Tibial artery (tissue), 4 donors: ENCODE data around the gene AJM1.
A peak's percentile ranks its signal among the peaks of the same experiment; 100 is the strongest.
"Not testable (repeated sequence)": the region's sequence is repeated elsewhere in the genome, so short reads cannot be mapped to it uniquely, and the experiment has no call there.

Experiments used
- DNase-seq, 2 donors: peaks; one replicate each; pipeline ENCODE4 v3.0.0-alpha.2; 2019
- H3K27ac ChIP-seq, 2 donors: fragments of 200-600 bp; sonication (generic) in 1 of 2; 1 replicate in 1 of 2; 2 replicates in 1 of 2; pipeline ENCODE4 v1.5.1; 2018 to 2019; ENCODE audit warnings: mild to moderate bottlenecking in 1 of 2
- H3K27me3 ChIP-seq, 2 donors: fragments of 200-600 bp; sonication (generic) in 1 of 2; one replicate each; pipeline versions ENCODE4 v1.5.1 to v1.6.0; 2016 to 2019
- H3K36me3 ChIP-seq, 3 donors: fragments of 200-600 bp; sonication (generic) in 2 of 3; one replicate each; pipeline ENCODE4 v1.5.1; 2016 to 2019; ENCODE audit warnings: mild to moderate bottlenecking in 2 of 3
- H3K4me1 ChIP-seq, 4 donors: fragments of 200-600 bp; sonication (generic) in 2 of 4; 1 replicate in 3 of 4; 2 replicates in 1 of 4; pipeline ENCODE4 v1.5.1; 2016 to 2019
- H3K4me3 ChIP-seq, 2 donors: fragments of 200-600 bp; sonication (generic) in 1 of 2; 1 replicate in 1 of 2; 2 replicates in 1 of 2; pipeline ENCODE4 v1.5.1; 2018 to 2019; ENCODE audit warnings: mild to moderate bottlenecking in 2 of 2
- H3K9me3 ChIP-seq, 3 donors: fragments of 200-600 bp; sonication (generic) in 1 of 3; one replicate each; pipeline ENCODE4 v1.5.1; 2016 to 2019
- intact Hi-C: fragments of 100-400 bp; cut with DNase I; formaldehyde crosslinking; loops from one replicate; pipeline ENCODE4 v1.15.0; 2023; ENCODE audit warnings: low total_unique reads
- TF ChIP-seq, protein P1 (sequence below), 2 experiments: fragments of 200-600 bp in 1 of 2; fragments of 450-650 bp in 1 of 2; IDR thresholded peaks; one replicate each; pipeline ENCODE4 v1.5.1; 2017 to 2019; ENCODE audit warnings: antibody characterized with exemption in 2 of 2, mild to moderate bottlenecking in 1 of 2, moderate library complexity in 1 of 2

The AJM1 gene

DNA sequence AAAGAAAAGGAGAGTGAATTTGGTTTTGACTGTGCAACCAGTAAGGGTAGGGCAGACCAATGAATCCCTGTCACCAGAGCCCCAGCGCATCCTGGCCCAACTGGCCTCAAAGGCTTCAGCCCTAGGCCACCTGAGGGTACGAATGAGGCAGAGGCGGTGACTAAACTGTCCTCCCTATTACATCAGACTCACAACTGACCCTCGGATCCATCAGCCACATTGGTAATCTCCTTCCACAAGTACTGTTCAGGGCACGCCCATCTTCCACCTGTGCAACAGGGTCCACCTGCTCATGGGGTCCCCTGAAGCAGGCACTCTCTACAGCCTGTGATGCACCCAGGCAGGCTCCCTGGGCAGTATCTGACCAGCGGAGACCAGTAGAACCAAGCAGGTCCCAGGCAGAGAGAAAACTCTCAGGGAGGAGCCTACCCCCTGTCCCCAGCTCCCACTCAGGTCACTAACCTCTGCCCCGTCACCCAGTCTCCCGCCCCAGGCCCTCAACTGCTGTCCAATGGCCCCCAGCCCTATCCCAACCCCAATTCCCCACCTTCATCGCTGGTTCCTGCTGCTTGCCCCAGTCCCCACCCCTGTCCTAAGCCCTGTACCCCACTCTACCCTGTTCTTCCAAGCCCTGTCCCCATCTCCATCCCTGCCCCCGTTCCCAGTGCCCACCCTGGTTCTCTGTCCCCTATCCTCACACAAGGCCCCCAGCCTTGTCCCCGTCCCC lies 22.9 kb downstream of the AJM1 start:
- Histone ChIP-seq H3K27ac (peak overlapping the region; percentile 91 to 94), H3K27me3 (no peaks in the 10 kb centered on the region), H3K36me3 (peaks cover 20 to 37% (median 30%) of the 10 kb centered on the region in 3 donors), H3K4me3 (peak overlapping the region; percentile 90 to 97), H3K4me1 (peaks cover 0 to 32% (median 27%) of the 10 kb centered on the region in 4 donors), H3K9me3 (no peaks in the 10 kb centered on the region)
- DNase-seq, result no peak
- intact Hi-C loops, result no loop called here
- TF ChIP-seq, protein P1, sequence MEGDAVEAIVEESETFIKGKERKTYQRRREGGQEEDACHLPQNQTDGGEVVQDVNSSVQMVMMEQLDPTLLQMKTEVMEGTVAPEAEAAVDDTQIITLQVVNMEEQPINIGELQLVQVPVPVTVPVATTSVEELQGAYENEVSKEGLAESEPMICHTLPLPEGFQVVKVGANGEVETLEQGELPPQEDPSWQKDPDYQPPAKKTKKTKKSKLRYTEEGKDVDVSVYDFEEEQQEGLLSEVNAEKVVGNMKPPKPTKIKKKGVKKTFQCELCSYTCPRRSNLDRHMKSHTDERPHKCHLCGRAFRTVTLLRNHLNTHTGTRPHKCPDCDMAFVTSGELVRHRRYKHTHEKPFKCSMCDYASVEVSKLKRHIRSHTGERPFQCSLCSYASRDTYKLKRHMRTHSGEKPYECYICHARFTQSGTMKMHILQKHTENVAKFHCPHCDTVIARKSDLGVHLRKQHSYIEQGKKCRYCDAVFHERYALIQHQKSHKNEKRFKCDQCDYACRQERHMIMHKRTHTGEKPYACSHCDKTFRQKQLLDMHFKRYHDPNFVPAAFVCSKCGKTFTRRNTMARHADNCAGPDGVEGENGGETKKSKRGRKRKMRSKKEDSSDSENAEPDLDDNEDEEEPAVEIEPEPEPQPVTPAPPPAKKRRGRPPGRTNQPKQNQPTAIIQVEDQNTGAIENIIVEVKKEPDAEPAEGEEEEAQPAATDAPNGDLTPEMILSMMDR (IDR thresholded peaks at IDR 0.05), result no peak

DNA sequence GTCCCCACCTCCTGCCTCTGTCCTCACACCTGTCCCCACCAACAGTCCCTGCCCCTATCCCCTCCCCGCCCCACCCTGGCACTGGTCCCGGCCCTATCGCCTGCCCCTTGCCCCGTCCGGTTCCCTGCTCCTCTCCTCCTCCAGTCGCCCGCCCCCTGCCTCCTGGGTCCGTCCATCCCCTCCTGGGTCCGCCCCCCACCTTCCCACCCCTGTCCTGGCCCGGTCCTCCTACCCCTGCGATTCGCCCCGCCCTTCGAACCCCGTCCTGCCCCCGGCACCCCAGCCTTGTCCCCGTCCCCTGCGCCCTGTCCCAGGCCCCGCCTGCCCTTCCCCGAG lies 23.5 kb downstream of the AJM1 start:
- Histone ChIP-seq H3K27me3 (no peaks in the 10 kb centered on the region), H3K9me3 (no peaks in the 10 kb centered on the region), H3K4me3 (peak overlapping the region; percentile 90 to 97), H3K27ac (peak overlapping the region; percentile 91 to 94), H3K4me1 (peaks cover 0 to 32% (median 27%) of the 10 kb centered on the region in 4 donors), H3K36me3 (peaks cover 20 to 32% (median 30%) of the 10 kb centered on the region in 3 donors)
- DNase-seq, result peak; percentile 21 to 74
- intact Hi-C loops, result no loop called here
- TF ChIP-seq, protein P1 (IDR thresholded peaks at IDR 0.05), result no peak

DNA sequence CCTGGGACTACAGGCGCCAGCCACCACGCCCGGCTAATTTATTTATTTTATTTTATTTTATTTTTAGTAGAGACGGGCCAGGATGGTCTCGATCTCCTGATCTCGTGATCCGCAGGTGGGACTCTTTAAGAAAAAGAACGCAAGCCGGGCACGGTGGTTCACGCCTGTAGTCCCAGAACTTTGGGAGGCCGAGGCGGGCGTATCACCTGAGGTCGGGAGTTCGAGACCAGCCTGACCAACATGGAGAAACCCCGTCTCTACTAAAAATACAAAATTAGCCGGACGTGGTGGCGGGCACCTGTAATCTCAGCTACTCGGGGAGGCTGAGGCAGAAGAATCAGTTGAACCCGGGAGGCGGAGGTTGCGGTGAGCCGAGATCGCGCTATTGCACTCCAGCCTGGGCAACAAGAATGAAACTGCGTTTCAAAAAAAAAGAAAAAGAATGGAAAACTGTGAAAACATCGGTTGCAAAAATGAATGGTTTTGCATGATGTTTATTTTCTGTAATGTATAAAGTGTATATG lies 24.7 kb downstream of the AJM1 start:
- intact Hi-C loops, DNase-seq, H3K27me3 ChIP-seq, H3K9me3 ChIP-seq: not testable (repeated sequence)
- Histone ChIP-seq H3K4me1 (peaks cover 0 to 32% (median 27%) of the 10 kb centered on the region in 4 donors), H3K27ac (peak overlapping the region; percentile 77 to 94), H3K36me3 (peaks cover 16 to 20% (median 18%) of the 10 kb centered on the region in 3 donors), H3K4me3 (peak overlapping the region; percentile 90 to 97)

DNA sequence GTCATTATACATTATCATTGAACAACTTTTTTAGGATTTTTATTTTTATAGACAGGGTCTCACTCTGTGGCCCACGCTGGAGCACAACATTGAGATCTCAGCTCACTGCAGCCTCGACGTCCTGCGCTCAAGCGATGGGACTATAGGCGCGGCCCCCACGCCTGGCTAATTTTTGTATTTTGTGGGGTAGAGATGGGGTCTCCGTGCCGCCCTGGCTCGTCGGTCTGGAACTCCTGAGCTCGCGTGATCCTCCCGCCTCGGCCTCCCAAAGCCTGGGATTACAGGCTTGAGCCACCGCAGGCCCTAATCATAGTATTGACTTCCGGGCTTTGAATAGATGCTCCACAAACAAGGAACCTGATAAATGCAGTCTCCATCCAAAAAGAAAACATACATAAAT lies 25.2 kb downstream of the AJM1 start:
- Histone ChIP-seq H3K27me3 (no peaks in the 10 kb centered on the region), H3K36me3 (peaks cover 12 to 15% (median 13%) of the 10 kb centered on the region in 3 donors), H3K4me3 (no peak overlapping the region), H3K27ac (no peak overlapping the region), H3K4me1 (peaks cover 0 to 32% (median 27%) of the 10 kb centered on the region in 4 donors), H3K9me3 (no peaks in the 10 kb centered on the region)
- TF ChIP-seq, protein P1 (IDR thresholded peaks at IDR 0.05), result no peak
- intact Hi-C loops, result no loop called here
- no peak for DNase-seq

DNA sequence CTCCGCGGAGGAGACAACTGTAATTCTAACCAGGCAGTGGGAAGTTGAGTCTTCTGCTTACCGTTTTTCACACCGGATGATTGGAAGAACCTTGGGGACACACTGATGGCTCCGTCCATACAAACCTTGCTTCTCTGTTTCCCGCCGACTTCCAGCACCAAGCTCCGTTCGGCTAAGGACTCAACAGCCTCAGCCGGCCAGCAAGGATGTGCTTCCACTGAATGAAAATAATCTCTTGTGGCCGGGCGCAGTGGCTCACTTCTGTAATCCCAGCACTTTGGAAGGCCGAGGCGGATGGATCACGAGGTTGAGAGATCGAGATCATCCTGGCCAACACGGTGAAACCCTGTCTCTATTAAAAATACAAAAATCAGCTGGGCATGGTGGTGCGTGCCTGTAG lies 25.6 kb downstream of the AJM1 start:
- Histone ChIP-seq H3K27me3 (no peaks in the 10 kb centered on the region), H3K9me3 (no peaks in the 10 kb centered on the region), H3K4me3 (no peak overlapping the region), H3K36me3 (peaks cover 8 to 11% (median 9%) of the 10 kb centered on the region in 3 donors), H3K4me1 (peaks cover 0 to 32% (median 27%) of the 10 kb centered on the region in 4 donors), H3K27ac (no peak overlapping the region)
- intact Hi-C loops, result no loop called here
- TF ChIP-seq, protein P1 (IDR thresholded peaks at IDR 0.05), result no peak
- no peak for DNase-seq

DNA sequence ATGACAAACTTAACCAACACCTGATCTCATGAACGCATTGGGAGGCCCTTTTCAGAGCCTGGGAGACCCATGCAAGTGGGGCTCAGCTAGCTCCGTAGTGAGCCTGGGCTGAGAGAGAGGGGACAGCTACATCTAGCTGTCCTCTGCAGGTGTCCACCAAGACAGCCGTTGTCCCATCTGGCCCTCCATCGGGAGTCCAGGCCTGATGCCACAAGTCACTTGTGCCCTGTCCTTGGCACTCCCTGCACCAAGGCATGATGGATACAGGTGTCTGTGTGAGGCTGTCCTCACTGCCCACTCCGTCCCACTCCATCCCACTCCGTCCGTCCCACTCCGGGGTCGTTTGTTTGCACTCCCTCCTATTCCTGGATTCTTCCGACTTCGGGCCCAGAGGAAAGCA lies 26.4 kb downstream of the AJM1 start:
- Histone ChIP-seq H3K27me3 (no peaks in the 10 kb centered on the region), H3K4me1 (peaks cover 0 to 27% (median 25%) of the 10 kb centered on the region in 4 donors), H3K4me3 (no peak overlapping the region), H3K9me3 (no peaks in the 10 kb centered on the region), H3K36me3 (peaks cover under 1 to 3% (median 1%) of the 10 kb centered on the region in 3 donors), H3K27ac (no peak overlapping the region)
- intact Hi-C loops, result no loop called here
- DNase-seq, result no peak
- TF ChIP-seq, protein P1 (IDR thresholded peaks at IDR 0.05), result no peak

DNA sequence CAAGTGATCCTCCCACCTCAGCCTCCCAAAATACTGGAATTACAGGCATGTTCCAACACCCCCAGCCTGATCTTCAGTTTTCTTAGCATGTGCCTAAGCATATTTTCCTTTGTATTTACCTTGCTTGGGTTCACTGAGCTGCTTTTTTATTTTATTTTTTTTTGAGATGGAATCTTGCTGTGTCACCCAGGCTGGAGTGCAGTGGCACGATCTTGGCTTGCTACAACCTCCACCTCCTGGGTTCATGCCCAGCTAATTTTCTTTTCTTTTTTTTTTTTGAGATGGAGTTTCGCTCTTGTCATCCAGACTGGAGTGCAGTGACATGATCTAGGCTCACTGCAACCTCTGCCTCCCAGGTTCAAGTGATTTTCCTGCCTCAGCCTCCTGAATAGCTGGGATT lies 27.3 kb downstream of the AJM1 start:
- H3K27me3 ChIP-seq, H3K36me3 ChIP-seq, H3K4me3 ChIP-seq, intact Hi-C loops, DNase-seq, H3K27ac ChIP-seq, H3K9me3 ChIP-seq: not testable (repeated sequence)
- peaks cover 0 to 18% (median 15%) of the 10 kb centered on the region in 4 donors for H3K4me1 ChIP-seq
